ENCODE data around the gene ALK. TPM values are rescaled to one million over a fixed set of nuclear protein-coding genes. Genes with fewer than 3 reads are reported as not detected.

ALK gene
- total RNA-seq, 1 experiment from 2014 or later, result 0.37 TPM

DNA sequence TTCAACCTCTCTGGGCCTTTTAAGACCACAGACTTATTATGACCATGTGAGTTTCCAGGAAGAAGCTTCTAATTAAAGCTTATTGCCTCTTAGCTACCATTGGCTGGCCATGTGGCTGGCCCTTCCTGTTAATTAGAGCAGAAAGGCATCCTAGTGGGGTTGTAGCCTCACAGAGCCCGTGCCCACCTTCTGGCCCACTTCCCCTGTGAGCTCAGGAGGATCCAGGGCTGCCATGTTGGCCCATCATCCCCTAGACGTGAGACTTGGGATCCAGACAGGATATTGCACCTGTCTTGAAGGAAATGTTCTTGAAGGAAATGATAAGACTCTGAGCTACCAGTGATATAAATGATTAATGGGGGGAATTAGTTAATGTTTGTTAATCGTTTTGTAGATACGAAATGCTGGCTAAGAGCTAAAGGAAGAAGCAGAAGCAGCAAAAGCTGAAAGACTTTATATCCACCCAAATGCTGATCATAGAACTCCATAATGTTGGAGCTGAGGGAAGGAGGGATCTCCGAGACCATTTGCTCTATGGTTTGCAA, 550.7 kb downstream of the ALK start:
- DNase-seq (ENCODE audit: low read depth), result no peak

DNA sequence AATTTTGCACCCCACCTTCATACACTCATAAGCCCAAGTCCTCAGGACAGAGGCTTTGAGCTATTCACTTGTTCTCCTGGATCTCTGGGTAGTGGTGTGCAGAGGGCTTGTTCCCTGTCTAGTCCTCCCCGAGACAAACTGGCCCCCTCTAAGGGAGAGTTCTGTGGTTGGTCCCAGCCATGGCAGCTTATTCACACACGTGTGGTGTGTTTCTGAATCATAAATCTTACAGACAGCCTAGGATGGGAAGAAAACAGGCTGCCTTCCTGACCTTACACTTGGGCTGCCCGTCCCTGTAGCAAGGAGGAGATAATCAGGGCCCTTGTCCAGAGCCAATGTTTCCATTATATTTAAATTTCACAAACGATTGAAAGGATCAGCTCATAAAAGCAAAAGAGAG, 551.2 kb downstream of the ALK start:
- no peak for DNase-seq (ENCODE audit: low read depth)

DNA sequence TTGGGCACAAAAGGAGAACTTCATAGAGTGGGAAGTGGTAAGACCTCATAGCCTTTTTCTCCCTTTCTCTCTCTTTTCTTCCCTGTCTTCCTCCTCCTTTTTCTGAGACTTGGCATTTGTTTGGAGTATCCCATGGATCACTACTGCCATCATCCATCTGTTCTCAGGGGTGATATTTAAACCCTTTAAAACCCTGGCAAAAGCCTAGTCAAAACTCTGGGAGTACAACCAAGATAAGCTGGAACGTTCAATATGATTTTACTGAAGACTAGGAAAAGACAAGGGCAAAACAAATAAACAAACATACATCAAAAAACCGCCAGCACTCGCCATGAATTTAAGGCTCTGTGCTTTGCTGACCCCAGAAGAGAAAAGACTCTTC, 552.7 kb downstream of the ALK start:
- no peak for DNase-seq (ENCODE audit: low read depth)

DNA sequence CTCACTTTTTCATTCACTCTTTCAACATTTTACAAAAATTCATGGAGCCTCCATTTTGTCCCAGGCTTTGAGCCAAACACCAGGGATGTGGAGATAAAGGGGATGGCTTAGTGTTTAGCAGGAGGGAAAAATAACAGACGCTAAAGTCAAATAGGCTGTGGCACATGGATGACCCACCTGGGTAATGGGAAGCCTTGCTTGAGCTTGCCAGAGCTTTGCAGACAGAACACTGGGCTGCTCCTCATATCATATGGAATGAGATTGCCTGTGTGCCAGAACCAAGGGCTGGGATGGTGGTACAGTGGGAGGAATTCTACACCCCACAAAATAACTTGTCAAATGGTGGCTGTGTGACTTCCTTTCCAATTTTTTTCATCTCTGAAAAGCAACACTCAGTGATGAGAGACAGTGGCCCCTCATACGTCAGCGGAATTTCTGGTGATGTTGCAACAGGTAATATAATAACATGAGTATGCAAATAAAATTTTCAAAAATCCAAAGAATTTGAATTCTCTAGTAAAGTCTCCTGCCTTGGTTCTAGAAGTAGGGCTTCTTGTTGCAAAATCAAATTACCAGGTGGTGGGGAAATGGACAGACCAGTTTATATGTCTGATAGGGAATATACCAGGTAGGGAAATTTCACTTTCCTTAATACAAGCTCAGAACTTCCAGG, 553.3 kb downstream of the ALK start:
- DNase-seq (ENCODE audit: low read depth), result peak; percentile 18

DNA sequence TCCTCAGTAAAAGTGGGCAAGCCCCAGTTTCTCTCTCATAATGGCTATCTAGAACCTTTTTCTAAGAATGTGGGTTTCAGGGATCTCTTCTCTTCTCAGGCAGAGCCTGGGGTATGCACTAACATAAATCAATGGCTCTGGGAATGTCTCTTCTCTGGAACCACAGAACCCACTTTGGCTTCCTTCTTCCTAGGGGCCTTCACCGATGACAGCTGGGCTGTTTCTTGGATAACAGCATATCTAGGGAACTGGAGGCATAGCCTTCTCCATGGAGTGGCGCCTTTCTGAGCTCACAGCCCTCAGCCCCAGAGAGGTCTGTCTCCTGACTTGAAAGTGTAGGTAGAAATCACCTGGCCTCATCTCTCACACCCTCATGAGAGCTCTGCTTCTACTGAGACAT, 558.3 kb downstream of the ALK start:
- no peak for DNase-seq (ENCODE audit: low read depth)

DNA sequence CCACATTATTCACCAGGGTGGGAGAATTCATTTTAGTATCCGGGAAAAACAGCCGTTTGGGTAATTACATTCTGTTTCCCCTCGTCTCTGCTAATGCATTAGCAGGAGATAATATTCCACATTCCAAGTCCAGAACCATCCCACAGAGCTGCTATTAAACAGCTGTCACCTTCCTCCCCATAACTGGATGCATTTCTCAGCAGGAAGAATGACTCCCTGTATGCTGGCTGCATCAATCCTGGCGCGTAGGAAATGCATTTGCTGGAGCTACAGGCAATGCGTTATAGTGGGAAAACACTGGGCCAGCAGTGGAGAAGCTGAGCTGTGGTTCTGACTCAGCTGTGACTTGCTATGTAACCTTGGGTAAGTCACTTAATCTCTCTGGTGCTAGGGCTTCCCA, 560.2 kb downstream of the ALK start:
- peak; percentile 36 for DNase-seq (ENCODE audit: low read depth)

DNA sequence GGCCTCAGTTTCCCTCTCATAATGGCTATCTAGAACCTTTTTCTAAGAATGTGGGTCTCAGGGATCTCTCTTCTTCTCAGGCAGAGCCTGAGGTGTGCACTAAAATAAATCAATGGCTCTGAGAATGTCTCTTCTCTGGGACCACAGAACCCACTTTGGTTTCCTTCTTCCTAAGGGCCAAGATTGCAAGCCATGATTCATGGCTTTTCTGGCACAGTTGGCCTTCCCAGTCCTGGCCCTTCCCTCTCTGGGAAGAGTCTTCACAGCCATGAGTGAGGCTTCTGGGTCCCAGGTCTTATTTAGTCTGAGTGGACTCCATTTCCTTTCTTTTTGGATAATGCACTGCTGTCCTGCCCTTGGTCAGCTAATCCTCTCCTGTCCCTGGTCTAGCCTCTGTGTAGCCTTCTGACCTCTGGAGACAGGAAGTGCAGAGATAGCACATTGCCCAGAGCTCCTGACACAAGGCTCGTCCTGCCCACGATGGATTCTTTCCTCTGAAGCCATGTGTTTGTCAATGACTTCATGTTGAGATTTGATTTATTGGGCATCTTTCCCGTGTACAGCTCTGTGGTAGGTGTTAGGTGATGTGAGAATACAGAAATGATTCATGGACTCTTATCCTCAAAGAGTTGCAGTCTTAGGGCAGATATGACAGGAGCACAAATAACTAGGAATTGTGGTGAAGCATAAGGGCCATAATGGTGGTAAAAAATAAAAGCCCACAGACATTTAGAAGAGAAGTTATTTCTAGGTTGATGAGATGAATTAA, 561.2 kb downstream of the ALK start:
- peak; percentile 17 for DNase-seq (ENCODE audit: low read depth)

DNA sequence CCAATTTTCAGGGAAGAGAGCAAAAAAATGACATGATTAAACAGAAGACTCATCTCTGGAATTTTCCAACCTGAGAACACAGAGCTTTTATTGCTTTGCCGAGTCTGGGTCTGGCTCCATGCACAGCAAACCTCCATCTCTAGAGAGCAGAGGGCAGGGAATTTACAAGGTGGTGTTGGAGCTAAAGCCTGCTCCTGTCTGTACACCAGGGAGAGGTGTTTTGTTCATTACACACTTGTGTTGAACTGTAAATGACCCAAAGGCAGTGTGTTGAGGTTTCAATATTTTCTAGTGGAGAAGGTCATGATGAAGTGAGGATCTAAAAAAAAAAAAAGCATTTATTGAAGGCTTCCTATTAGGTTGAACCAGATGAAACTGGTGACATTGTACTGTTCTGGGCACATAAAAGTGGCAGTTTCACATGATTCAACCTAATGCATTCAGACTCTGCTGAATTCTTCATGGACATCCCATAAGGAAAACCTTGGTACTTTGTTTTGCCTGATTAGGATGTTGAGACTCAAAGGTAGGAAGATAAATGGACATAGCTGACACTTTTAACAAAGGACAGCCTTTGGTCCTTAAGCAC, 567.9 kb downstream of the ALK start:
- no peak for DNase-seq (ENCODE audit: low read depth)

DNA sequence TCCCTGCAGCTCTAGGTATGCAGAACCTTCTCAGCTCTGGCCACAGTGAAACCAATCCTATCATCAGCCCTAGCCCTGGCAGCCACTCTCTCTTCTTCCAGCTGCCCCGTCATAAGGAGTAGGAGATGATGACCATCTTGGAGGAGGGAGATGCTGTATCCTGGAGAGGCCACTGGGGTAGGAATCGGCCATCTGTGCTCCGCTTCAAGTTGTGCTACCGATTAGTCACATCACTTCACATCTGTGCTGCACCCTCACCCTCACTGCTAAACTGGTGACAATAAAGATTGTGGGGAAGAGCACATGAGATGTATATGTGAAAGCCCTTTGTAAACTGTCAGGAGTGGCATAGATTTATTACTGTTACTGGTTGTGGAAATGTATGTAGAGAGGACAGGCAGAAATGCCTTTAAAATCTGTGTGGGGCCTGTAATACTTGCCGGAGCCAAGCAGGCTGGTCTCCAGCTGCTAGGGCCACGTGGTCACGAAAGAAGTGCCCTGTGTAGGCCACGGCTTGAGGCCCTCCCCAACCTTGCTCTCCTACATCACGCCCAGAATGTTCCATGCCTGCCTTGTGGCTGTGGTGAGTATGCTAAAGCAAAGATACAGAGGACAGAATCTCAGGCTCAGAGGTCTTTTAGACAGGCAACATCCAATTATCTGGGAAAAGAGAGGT, 569.3 kb downstream of the ALK start:
- no peak for DNase-seq (ENCODE audit: low read depth)

DNA sequence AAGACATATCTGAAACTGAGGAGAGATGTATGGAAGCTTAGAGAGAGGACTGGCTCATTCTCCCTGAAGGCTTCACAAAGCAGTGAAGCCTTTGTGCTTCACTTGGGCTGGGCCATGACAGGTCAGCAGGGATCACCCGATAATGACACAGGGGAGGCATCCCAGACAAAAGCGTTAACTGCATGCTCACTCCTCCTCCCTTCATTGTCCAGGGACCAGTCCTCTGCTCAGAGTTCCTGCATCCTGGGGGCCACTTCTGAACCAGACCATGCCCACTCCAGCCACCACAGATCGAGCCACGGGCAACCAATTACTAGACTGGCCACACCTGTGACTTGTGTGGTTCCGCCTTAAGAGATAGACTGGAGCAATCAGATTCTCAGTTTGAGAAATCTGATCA, 570.1 kb downstream of the ALK start:
- no peak for DNase-seq (ENCODE audit: low read depth)

DNA sequence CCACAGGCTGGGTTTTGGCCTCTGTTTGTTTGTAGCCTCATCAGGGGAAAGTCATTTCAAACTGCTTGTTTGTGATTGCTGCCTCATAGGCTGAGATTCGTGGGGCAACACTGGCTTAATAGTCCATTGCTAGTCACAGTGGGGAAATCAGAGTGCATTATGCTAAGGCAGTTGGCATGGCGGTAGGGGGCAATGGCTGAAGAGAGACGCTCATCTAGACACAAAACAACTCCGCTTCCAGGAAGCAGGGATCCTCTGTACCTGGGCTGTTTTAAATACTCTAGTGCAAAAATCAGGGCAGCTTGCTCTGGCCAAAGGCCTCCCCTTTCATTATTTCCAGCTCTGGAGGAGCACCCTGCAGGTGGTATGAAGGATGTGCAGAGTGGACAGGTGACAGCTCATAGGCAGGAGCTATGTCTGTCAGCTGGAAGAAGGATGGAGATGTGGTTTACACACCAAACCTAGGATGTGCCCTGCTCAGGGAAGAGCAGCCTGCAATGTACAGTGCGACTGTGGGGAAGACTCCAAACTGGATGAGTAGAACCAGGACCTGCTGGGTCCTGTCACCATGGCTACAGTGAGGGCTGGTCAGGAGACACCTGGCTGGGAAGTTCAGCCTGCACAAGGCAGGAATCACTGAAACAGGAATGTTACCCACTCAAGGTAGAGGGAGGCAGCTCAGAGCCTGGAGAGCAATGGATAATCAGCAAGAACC, 571.9 kb downstream of the ALK start:
- DNase-seq (ENCODE audit: low read depth), result no peak

DNA sequence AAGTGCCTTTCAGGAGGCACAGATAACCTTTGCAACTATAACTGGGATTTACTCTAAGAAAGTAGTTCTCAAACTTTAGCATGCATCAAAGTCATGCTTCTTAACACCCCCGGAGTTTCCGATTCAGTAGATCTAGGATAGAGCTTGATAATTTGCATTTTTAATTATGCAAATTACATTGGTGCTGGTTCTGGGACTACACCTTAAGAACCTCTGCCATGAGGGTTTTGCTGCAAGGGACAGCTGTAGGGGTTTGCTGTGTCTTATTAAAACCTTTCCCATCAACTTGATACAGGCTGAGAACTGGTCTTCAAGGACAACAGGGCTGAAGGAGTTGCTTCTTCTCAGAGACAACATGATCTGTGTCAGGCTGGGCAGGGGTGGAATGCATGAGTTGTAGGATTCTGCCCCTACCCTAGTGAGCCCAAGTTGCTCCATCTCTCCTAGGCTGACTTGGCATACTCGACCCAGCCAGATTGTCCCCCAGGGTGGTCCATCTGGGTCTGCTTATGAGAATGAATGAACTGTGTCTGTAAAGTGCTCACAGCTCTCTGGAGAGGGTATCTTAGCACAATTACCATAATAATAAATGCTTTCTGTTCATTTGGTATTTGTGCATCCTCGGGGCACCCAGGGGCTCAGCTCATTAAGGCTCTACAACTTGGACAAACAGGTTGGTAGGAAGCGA, 573.5 kb downstream of the ALK start:
- no peak for DNase-seq (ENCODE audit: low read depth)

DNA sequence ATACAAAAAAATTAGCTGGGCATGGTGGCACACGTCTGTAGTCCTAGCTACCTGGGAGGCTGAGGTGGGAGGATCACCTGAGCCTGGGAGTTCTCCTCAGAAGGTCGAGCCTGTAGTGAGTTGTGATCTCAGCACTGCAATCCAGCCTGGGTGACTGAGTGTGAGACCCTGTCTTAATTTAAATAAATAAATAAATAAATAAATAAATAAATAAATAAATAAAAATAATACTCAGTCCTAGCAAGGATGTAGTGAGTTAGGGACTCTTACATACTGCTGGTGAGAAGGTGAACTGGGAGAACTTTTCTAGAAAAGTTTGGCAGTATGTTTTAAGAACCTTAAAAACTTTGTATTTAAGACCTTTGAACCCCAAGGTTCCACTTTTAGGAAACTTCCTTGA, 576.1 kb downstream of the ALK start:
- no peak for DNase-seq (ENCODE audit: low read depth)

DNA sequence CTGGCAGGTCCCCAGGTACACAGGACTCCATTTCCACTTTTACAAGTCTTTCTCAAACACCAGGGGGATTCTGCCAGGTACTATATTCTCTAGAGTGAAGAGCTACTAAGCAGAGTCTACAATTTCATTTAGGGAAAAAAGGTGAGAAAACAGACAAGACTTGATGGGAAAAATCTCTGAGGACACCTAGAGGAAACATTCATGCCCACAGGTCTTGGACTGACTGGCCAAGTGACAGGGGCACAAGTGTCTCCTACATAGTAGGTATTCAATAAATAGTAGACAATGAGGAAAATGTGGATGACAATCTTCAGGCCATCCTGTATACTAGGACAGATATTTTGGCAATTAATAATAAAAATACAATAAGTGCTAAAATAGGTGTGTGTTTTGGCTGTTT, 577.6 kb downstream of the ALK start:
- DNase-seq (ENCODE audit: low read depth), result no peak

DNA sequence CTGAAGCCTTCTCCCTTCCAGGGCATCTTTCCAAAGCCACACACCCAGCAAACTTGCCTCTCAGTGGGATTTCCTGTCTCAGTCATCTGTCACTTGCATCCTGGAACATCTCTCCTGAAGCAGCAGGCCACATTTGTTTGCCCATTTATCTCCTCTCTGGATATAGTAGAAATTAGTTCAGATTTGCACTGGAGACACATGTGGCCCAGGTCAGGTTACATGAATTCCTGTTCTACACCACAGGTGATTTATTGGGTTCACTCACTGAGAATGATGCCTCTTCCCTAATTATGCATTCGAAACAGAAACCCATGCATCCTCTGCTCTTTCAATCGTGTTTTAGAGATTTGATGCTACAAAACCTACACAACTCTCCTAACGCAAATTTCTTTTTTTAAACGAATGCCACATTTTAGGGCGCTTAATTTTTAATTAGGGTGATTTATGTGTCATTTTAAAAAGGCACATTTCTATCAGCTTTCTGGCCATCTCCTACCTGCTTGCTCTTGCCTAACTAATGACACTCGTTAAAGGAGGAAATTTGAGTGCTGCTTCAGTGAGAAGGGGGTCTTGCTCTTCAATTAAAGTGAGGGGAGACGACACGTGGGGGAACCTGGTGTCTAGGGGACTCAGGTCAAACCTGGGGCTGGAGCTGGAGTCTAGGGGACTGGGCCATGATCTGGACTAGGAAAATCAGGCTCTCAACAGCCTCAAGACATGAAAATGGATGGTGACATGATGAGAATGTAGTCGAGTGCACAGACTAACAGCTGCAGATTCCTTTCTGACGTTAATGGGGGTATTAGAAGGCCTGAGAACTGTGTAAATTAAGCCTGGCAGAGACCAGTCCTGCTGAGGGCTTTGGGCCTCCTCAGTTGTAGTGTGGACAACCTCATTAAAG, 584.8 kb downstream of the ALK start:
- peak; percentile 28 for DNase-seq (ENCODE audit: low read depth)

DNA sequence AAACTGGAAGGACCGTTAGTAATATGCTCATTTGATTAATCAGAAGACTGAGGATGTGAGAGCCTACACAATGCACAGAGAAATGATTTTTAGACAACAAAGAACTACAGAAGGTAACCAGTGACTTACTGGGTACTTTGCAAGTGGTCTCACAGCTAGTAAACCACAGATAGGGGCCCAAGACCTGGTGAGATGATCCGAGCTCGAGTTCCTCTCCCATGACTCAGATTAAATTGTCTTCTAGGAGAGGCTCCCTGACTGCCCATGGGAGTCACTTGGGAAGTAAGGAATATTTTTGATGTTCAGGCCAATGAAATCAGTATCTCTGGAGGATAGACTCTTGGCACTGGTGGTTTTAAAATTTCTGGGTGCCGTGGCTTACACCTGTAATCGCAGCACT, 586.0 kb downstream of the ALK start:
- DNase-seq (ENCODE audit: low read depth), result no peak

DNA sequence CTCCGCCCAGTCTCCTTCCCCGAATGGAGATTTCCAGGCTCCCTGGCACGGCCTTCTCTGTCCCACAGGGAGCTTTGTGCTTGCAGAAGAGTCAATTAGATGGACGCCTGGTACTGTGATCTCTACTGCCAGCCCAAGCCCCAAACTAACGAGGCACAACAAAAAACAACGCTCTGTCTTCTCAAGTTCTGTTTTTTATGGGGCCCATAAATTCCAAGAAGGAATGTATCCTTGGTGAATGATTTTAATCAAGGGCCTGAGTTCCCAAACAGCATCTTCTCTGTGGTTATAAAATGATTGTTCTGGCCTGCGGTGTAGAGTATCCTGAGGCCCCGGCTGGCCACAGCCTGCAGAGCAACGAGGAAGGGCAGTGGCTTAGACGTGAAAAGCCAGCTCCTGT, 586.7 kb downstream of the ALK start:
- peak; percentile 45 for DNase-seq (ENCODE audit: low read depth)

DNA sequence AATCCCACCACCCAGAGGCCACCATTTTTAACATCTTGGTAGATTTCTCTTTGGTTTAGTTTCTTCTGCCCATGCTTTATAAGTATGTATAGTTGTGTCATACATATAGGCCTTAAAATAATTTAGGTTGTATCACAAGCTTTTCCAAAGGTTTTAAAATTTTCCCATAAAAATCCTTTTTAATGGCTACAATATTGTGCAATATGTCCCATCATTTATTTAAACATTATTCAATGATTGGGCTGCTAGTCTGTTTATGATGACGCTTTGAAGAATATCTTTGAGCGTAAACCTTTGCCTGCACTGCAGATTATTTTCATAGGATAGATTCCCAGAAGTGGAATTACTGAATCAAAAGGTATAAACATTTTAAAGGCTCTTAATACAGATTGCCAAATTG, 588.8 kb downstream of the ALK start:
- no peak for DNase-seq (ENCODE audit: low read depth)

DNA sequence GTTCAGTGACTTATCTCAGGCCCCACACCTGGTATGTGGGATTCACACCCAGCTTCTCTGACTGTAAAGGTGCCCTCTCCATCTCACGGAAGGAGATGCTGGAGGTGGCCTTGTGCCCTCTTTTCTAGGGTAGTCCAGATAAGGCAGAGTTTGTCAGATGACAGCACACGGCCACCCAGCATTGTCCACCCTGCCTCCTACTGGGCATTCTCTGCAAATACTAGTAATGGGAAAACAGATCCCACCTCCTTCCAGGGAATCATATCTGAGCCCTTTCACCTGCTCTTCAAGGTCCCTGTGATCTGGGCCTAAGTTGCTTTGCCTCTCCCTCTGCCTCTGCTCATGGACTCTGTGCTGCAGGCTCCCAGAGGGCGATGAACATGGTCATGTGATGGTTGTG, 591.5 kb downstream of the ALK start:
- no peak for DNase-seq (ENCODE audit: low read depth)

DNA sequence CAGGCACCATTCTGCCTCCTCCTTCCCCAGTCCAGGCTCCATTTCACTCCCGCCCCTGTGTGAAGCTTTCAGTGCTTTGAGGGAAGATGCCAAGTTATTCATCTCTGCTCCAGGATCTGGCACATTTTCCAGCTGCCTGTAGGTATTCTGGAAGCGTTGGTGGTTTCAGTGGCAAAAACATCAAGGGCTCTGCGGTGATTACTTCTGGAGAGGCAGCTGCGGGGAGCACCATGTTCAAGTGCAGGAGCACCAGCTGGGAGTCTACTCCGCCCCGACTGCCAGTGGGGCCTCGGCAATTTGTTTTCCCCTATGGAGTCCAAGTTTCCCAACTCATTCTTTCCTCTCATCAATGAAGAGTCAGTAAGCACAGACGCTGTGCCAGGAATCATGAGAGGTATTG, 594.5 kb downstream of the ALK start:
- DNase-seq (ENCODE audit: low read depth), result peak; percentile 27

Measured in M059J (cell line).